HepG2 (cell line): Measurements from ENCODE around the gene URGCP. TPM values are rescaled to one million over a fixed set of nuclear protein-coding genes. Genes with fewer than 3 reads are reported as not detected.

Experiments used
- ARNTL ChIP-seq: sonication (generic); formaldehyde crosslinking; IDR thresholded peaks from 2 replicates; pipeline ENCODE4 v1.4.0; 2020; ENCODE audit warnings: mild to moderate bottlenecking, missing genetic modification reagents
- DNMT3B ChIP-seq: conservative IDR thresholded peaks from 2 replicates; pipeline ENCODE4 v1.6.1; 2016; ENCODE audit warnings: missing biosample characterization, control low read depth
- FOSL1 ChIP-seq: sonication (generic); formaldehyde crosslinking; IDR thresholded peaks from 2 replicates; pipeline ENCODE4 v1.9.0; 2021; ENCODE audit warnings: missing genetic modification reagents, borderline replicate concordance
- GZF1 ChIP-seq: sonication (generic); formaldehyde crosslinking; IDR thresholded peaks from 2 replicates; pipeline ENCODE4 v1.5.1; 2020; ENCODE audit warnings: mild to moderate bottlenecking, missing genetic modification reagents
- HNF4G ChIP-seq, 2 experiments: sonication (generic) in 1 of 2; formaldehyde crosslinking in 1 of 2; IDR thresholded peaks; 2 replicates each; pipeline versions ENCODE4 v1.4.0 to v1.6.1; 2011 to 2020; ENCODE audit warnings: borderline replicate concordance in 2 of 2, low read depth in 2 of 2, mild to moderate bottlenecking in 2 of 2, low read length in 1 of 2, missing genetic modification reagents in 1 of 2, moderate library complexity in 1 of 2
- MLLT10 ChIP-seq: sonication (generic); formaldehyde crosslinking; IDR thresholded peaks from 2 replicates; pipeline ENCODE4 v1.4.0; 2020; ENCODE audit warnings: missing genetic modification reagents
- MLX ChIP-seq: IDR thresholded peaks from 2 replicates; pipeline ENCODE4 v1.6.1; 2016
- NR2F2 ChIP-seq: IDR thresholded peaks from 2 replicates; pipeline ENCODE4 v1.6.1; 2012; ENCODE audit warnings: low read depth, inconsistent platforms, borderline replicate concordance
- PCBP1 ChIP-seq: fragments of 200-400 bp; formaldehyde crosslinking; IDR thresholded peaks from 2 replicates; pipeline ENCODE4 v1.6.1; 2017; ENCODE audit warnings: mild to moderate bottlenecking, low read depth, low read length, borderline replicate concordance
- PRPF4 ChIP-seq: fragments of 200-400 bp; formaldehyde crosslinking; IDR thresholded peaks from 2 replicates; pipeline ENCODE4 v1.6.1; 2016; ENCODE audit warnings: low read length, low read depth; ENCODE audit not compliant: poor library complexity, severe bottlenecking
- RBAK ChIP-seq: sonication (generic); formaldehyde crosslinking; IDR thresholded peaks from 2 replicates; pipeline ENCODE4 v1.5.1; 2020; ENCODE audit warnings: mild to moderate bottlenecking, missing genetic modification reagents
- SETDB1 ChIP-seq: sonication (generic); formaldehyde crosslinking; IDR thresholded peaks from 2 replicates; pipeline ENCODE4 v1.5.1; 2020; ENCODE audit warnings: missing genetic modification reagents, mild to moderate bottlenecking, borderline replicate concordance
- STAG1 ChIP-seq: sonication (generic); formaldehyde crosslinking; IDR thresholded peaks from 2 replicates; pipeline ENCODE4 v1.4.0; 2020; ENCODE audit warnings: missing genetic modification reagents
- ZNF24 ChIP-seq: fragments of 450-650 bp; IDR thresholded peaks from 2 replicates; pipeline ENCODE4 v1.6.1; 2017; ENCODE audit warnings: antibody characterized with exemption, mild to moderate bottlenecking
- ZNF260 ChIP-seq: sonication (generic); formaldehyde crosslinking; IDR thresholded peaks from 2 replicates; pipeline ENCODE4 v1.4.0; 2020; ENCODE audit warnings: missing genetic modification reagents, low read depth, mild to moderate bottlenecking, borderline replicate concordance
- ZNF326 ChIP-seq: sonication (generic); formaldehyde crosslinking; IDR thresholded peaks from 2 replicates; pipeline ENCODE4 v1.4.0; 2020; ENCODE audit warnings: missing genetic modification reagents, borderline replicate concordance
- ZNF598 ChIP-seq: sonication (generic); formaldehyde crosslinking; IDR thresholded peaks from 2 replicates; pipeline ENCODE4 v1.5.1; 2020; ENCODE audit warnings: mild to moderate bottlenecking, missing genetic modification reagents, borderline replicate concordance
- ZNF609 ChIP-seq: sonication (generic); formaldehyde crosslinking; IDR thresholded peaks from 2 replicates; pipeline ENCODE4 v1.4.0; 2020; ENCODE audit warnings: mild to moderate bottlenecking, missing genetic modification reagents, borderline replicate concordance
- ZNF740 ChIP-seq: sonication (generic); formaldehyde crosslinking; IDR thresholded peaks from 2 replicates; pipeline ENCODE4 v1.4.0; 2020; ENCODE audit warnings: missing genetic modification reagents
- ZNF850 ChIP-seq: sonication (generic); formaldehyde crosslinking; conservative IDR thresholded peaks from 2 replicates; pipeline ENCODE4 v1.9.0; 2021; ENCODE audit warnings: mild to moderate bottlenecking, missing genetic modification reagents
- ZZZ3 ChIP-seq: sonication (generic); formaldehyde crosslinking; IDR thresholded peaks from 2 replicates; pipeline ENCODE4 v1.4.0; 2020; ENCODE audit warnings: missing genetic modification reagents, mild to moderate bottlenecking, borderline replicate concordance
- polyA plus RNA-seq, 8 experiments: library from polyadenylated mRNA; depleted of rRNA in 3 of 8; stranded (reverse) in 7 of 8; unstranded in 1 of 8; fragments of >200 nt; fragmentation: Illumina TruSeq in 4 of 8; extraction: Trizol in 4 of 8; gene quantifications; 2 replicates each; pipeline versions ENCODE4 v1.2.1 to v1.2.3, GENCODE V29; 2011 to 2016; ENCODE audit warnings: low read depth in 4 of 8, missing spikeins in 1 of 8, mixed read lengths in 1 of 8; ENCODE audit not compliant: insufficient read depth in 1 of 8
- total RNA-seq, 5 experiments: library from RNA; depleted of rRNA; stranded (reverse); fragments of >200 nt; fragmentation: Illumina TruSeq; extraction: Trizol; gene quantifications; 2 replicates each; pipeline ENCODE4 v1.2.3, GENCODE V29; 2016; ENCODE audit warnings: low read depth in 1 of 5

The URGCP gene
- total and polyA plus RNA-seq, 2 of the 13 experiments (the other 11 are each of a cell fraction or from before 2014, with no cell fraction given), result 22.3 to 25.8 TPM

GRCh38 chr7:43869006-43869866 is 37.2 kb downstream of the URGCP start, which contains the start of gene MRPS24 (continued):
- TF ChIP-seq ZNF260 (CRISPR knock-in tag) (no peak), ZNF850 (CRISPR knock-in tag) (no peak), ZNF609 (CRISPR knock-in tag) (no peak; the same call in 1 of the 2 replicates), HNF4G (IDR thresholded peaks at IDR 0.05; ENCODE audit: borderline replicate concordance, low read depth, low read length) (peak; percentile 89), HNF4G (CRISPR knock-in tag; IDR thresholded peaks at IDR 0.05; ENCODE audit: borderline replicate concordance, low read depth) (peak; percentile 71; the same call in 1 of the 2 replicates), ZNF740 (CRISPR knock-in tag) (no peak), MLX (no peak; the same call in 1 of the 2 replicates), PRPF4 (no peak), STAG1 (CRISPR knock-in tag) (no peak), ZNF326 (CRISPR knock-in tag) (no peak), ZNF598 (CRISPR knock-in tag) (no peak), ARNTL (CRISPR knock-in tag) (no peak; the same call in 1 of the 2 replicates), MLLT10 (CRISPR knock-in tag) (no peak), GZF1 (no peak), DNMT3B (CRISPR knock-in tag) (no peak), PCBP1 (0 out of 2 replicates have a peak, but pooled peaks have one; percentile 76), ZZZ3 (CRISPR knock-in tag) (no peak), NR2F2 (no peak), FOSL1 (CRISPR knock-in tag) (no peak), RBAK (no peak), ZNF24 (no peak), SETDB1 (CRISPR knock-in tag) (no peak)
